Stimulated activated CD4-positive, alpha-beta T cell treated with anti-CD3 and anti-CD28 coated beads, Interleukin-12 subunit alpha, Interleukin-12 subunit beta, amount 100 ng/mL, for 4 hours (primary cell): ENCODE measurements around the gene CEACAM16.
"Not testable (repeated sequence)": the region's sequence is repeated elsewhere in the genome, so short reads cannot be mapped to it uniquely, and the experiment has no call there.

Source experiments
- DNase-seq: peaks from one replicate; pipeline ENCODE4 v3.0.0-alpha.2; 2020

The CEACAM16 gene

GRCh38 chr19:44677019-44677811 is 21.7 kb upstream of the CEACAM16 start:
- no peak for DNase-seq

- no peak for DNase-seq
Measured at GRCh38 chr19:44680536-44680935, 18.4 kb upstream of the CEACAM16 start.

GRCh38 chr19:44681992-44682790 is 16.8 kb upstream of the CEACAM16 start:
- DNase-seq, result no peak

GRCh38 chr19:44682807-44683206 is 16.1 kb upstream of the CEACAM16 start:
- DNase-seq, result no peak

- no peak for DNase-seq
Measured at GRCh38 chr19:44683434-44684210, 15.3 kb upstream of the CEACAM16 start.

GRCh38 chr19:44684396-44684795 is 14.6 kb upstream of the CEACAM16 start:
- not testable (repeated sequence) for DNase-seq

GRCh38 chr19:44684892-44685863 is 13.8 kb upstream of the CEACAM16 start:
- no peak for DNase-seq

GRCh38 chr19:44685877-44686276 is 13.1 kb upstream of the CEACAM16 start:
- DNase-seq, result no peak

- DNase-seq, result no peak
Measured at GRCh38 chr19:44686896-44687295, 12.1 kb upstream of the CEACAM16 start.

GRCh38 chr19:44687888-44688287 is 11.1 kb upstream of the CEACAM16 start:
- no peak for DNase-seq

GRCh38 chr19:44689290-44690130 is 9.4 kb upstream of the CEACAM16 start:
- DNase-seq, result peak; percentile 85

GRCh38 chr19:44690131-44690440 is 8.9 kb upstream of the CEACAM16 start:
- no peak for DNase-seq

- DNase-seq, result no peak
Measured at GRCh38 chr19:44692379-44692721, 6.6 kb upstream of the CEACAM16 start.

- peak; percentile 11 for DNase-seq
Measured at GRCh38 chr19:44694184-44694579, 4.8 kb upstream of the CEACAM16 start.

GRCh38 chr19:44696939-44697669 is 1.8 kb upstream of the CEACAM16 start:
- DNase-seq, result no peak

GRCh38 chr19:44697670-44698034 is 1.3 kb upstream of the CEACAM16 start:
- no peak for DNase-seq

- no peak for DNase-seq
Measured at GRCh38 chr19:44700547-44700946, 1.6 kb downstream of the CEACAM16 start.

- no peak for DNase-seq
Measured at GRCh38 chr19:44701228-44701627, 2.3 kb downstream of the CEACAM16 start.

GRCh38 chr19:44702551-44703176 is 3.7 kb downstream of the CEACAM16 start:
- DNase-seq, result no peak

- no peak for DNase-seq
Measured at GRCh38 chr19:44703336-44704078, 4.6 kb downstream of the CEACAM16 start.
